ENCODE results near the gene STRA6. TPM values are rescaled to one million over a fixed set of nuclear protein-coding genes. Genes with fewer than 3 reads are reported as not detected.

The STRA6 gene
- total and polyA plus RNA-seq, 2 of the 8 experiments (the other 6 are each of a cell fraction or from before 2014, with no cell fraction given): 9.3 to 14.5 TPM

GRCh38 chr15:74176262-74177214 lies 26.0 kb downstream of the STRA6 start (continued):
- TF ChIP-seq SRF (IDR thresholded peaks at IDR 0.05; ENCODE audit: low read depth, low read length) (no peak), RAD21 (IDR thresholded peaks at IDR 0.05 in 1 of 2, conservative IDR thresholded peaks at IDR 0.05 in 1 of 2; ENCODE audit: low read depth in 2 of 2, low read length in 2 of 2) (peak; percentile 45 to 68), CBX5 (IDR thresholded peaks at IDR 0.05; ENCODE audit: low read depth, low read length) (no peak), TAF7 (optimal IDR thresholded peaks at IDR 0.05; ENCODE audit: borderline replicate concordance, low read depth, low read length) (no peak), KDM4A (IDR thresholded peaks at IDR 0.05; ENCODE audit: low read depth, low read length, severe bottlenecking) (no peak), RBBP5 (IDR thresholded peaks at IDR 0.05; ENCODE audit: borderline replicate concordance, low read depth, low read length) (no peak), SP1 (IDR thresholded peaks at IDR 0.05; ENCODE audit: low read depth, low read length) (no peak), CTCF (IDR thresholded peaks at IDR 0.05; ENCODE audit: control extremely low read depth in 1 of 3, insufficient read depth in 1 of 3, low read depth in 1 of 3, low read length in 3 of 3) (peak in 2 of 3 experiments; percentile 32 to 58; a peak in 3 of 4 replicates), JUND (IDR thresholded peaks at IDR 0.05; ENCODE audit: low read length) (no peak), HDAC6 (IDR thresholded peaks at IDR 0.05; ENCODE audit: low read depth, low read length) (no peak), ATF3 (IDR thresholded peaks at IDR 0.05; ENCODE audit: insufficient read depth, low read depth, low read length) (no peak), E2F6 (IDR thresholded peaks at IDR 0.05) (0 out of 2 replicates have a peak, but pooled peaks have one; percentile 17), TCF12 (IDR thresholded peaks at IDR 0.05; ENCODE audit: low read depth, low read length) (no peak)

All from H1 (cell line).